GM13976 (cell line): ENCODE data around the gene B3GNT9.

Experiments used
- DNase-seq: peaks from one replicate; pipeline ENCODE4 v3.0.0; 2012; ENCODE audit warnings: low spot score
- in situ Hi-C: fragments of 300-500 bp; cut with MboI; formaldehyde crosslinking; loops from one replicate; pipeline ENCODE4 v1.12.0; 2022; ENCODE audit warnings: low sequenced_read_pairs, mixed read lengths, inconsistent platforms; ENCODE audit not compliant: unreplicated experiment
- TF ChIP-seq, protein P1 (sequence below): IDR thresholded peaks from 2 replicates; pipeline ENCODE4 v1.5.1; 2012; ENCODE audit warnings: borderline replicate concordance, mild to moderate bottlenecking; ENCODE audit not compliant: insufficient read depth; ENCODE audit errors: extremely low read depth, missing control alignments, control extremely low read depth

B3GNT9 gene

DNA sequence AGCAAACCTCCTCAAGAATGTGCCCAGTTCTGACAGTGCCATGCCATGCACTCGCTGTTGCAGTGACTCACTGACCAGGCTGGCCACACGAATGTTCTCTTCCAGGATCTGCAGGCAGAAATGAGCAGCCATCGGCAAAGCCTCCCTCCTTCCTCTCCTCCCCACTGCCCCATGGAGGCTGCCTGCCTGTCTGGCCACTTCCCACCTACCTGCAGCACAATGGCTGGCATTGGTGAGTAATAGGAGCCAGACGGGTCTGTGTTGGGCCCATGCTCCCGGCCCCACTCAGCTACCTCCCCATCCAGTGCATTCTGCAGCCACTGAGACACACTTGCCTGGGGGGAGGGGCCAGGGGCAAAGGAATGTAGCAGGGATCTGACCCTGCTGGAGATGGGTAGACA is 35.8 kb upstream of the B3GNT9 start:
- no peak for DNase-seq
- in situ Hi-C loops, result no loop called here
- TF ChIP-seq, protein P1, sequence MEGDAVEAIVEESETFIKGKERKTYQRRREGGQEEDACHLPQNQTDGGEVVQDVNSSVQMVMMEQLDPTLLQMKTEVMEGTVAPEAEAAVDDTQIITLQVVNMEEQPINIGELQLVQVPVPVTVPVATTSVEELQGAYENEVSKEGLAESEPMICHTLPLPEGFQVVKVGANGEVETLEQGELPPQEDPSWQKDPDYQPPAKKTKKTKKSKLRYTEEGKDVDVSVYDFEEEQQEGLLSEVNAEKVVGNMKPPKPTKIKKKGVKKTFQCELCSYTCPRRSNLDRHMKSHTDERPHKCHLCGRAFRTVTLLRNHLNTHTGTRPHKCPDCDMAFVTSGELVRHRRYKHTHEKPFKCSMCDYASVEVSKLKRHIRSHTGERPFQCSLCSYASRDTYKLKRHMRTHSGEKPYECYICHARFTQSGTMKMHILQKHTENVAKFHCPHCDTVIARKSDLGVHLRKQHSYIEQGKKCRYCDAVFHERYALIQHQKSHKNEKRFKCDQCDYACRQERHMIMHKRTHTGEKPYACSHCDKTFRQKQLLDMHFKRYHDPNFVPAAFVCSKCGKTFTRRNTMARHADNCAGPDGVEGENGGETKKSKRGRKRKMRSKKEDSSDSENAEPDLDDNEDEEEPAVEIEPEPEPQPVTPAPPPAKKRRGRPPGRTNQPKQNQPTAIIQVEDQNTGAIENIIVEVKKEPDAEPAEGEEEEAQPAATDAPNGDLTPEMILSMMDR, result no peak

GRCh38 chr16:67185651-67186134 is 34.9 kb upstream of the B3GNT9 start:
- TF ChIP-seq, protein P1, result no peak
- in situ Hi-C loops, result no loop called here
- DNase-seq, result no peak

DNA sequence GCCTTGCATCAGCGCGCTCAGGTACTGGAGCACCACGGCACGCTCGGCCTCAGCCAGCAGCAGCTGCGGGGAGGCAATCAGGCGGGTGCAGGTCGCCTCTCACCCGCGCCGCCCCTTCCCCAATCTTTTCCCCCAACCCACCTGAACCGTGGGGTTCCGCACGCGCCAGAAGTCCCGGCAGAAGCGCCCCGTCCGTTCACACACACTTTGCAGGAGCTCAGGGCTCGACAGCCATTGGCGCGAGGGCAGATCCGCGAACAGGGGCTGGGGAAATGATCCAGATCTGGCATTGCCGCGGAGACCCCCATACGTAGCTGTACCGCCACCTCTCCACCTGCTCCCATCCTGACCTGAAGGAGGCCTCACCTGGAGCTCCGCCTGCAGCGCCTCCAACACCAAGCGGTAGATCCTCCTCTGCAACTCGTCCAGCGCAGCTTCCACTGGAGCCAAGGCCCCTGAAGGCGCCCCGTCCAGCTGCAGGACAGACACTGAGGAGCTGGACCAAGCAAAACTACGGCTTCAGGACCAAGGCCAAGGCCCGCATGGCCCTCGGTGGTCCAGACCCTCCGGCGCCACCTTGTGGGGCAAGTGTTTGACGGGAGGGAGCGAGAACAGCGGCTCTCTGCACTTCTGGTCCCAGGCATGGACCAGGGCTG is 34.3 kb upstream of the B3GNT9 start:
- DNase-seq, result peak; percentile 85
- TF ChIP-seq, protein P1, result peak; percentile 92
- in situ Hi-C loops, result no loop called here

GRCh38 chr16:67184453-67184994 is 33.7 kb upstream of the B3GNT9 start:
- no peak for DNase-seq
- TF ChIP-seq, protein P1, result no peak
- in situ Hi-C loops, result no loop called here

DNA sequence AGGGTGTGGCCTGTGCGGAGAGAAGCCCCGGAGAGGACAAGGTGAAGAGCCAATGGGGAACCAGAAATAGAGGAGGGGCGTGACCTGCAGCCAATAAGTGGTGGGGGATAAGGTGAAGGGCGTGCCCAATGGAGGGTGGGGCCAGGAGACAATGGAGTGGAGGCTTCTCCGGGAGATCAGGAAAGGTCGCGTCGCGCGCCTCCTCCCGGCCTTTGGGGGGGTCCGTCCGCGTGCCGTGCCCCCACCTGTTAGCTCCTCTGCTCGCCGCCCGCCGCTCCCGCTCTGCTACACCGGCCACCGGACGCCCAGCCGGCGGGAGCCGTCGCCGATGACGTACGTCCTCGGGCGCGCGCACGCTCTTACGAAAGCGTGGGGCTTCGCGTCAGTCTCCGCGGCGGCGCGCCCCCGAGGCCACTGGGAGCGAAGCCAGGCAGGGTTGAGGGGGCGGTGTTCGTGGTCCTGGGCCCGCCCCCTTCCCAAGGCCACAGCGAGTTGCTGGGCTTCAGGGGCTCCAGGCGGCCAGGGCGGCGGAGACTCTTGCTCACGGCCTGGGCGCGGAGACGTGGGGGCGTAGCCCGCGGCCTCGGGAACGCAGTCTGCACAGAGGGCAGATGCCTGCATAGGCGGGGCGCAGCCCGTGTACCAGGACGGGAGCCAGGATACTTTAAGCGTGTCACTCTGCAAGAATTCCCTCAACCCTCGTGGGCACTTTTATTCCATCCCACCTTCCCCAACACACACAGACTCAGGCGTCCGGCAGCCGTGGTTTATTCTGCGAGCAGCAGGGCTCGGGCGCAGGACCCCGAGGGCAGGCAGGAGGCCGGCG is 33.0 kb upstream of the B3GNT9 start, which contains the start of gene MATCAP1:
MATCAP1 (minus strand) TSS at position 337 of the 826 bp plus-strand sequence. CDS start 3,353 bp downstream, outside the sequence.
- TF ChIP-seq, protein P1, result no peak
- in situ Hi-C loops, result no loop called here
- DNase-seq, result peak; percentile 99

GRCh38 chr16:67183284-67183626 is 32.5 kb upstream of the B3GNT9 start:
- in situ Hi-C loops, result no loop called here
- no peak for DNase-seq
- TF ChIP-seq, protein P1, result no peak
